HEK293 (cell line): ENCODE results near the gene SFT2D2.

ENCODE experiments used
- CTCF ChIA-PET: fragments of 350-600 bp; formaldehyde crosslinking; extraction: SDS; loops from one replicate; lab custom pipeline; 2021; ENCODE audit warnings: antibody characterized with exemption; lab: Yijun Ruan, JAX
- POLR2A ChIA-PET: fragments of 300-600 bp; formaldehyde crosslinking; extraction: SDS; loops from one replicate; lab custom pipeline; 2020; ENCODE audit warnings: antibody characterized with exemption, inconsistent platforms; lab: Yijun Ruan, JAX
- H3K27ac ChIP-seq: fragments of 200-500 bp; sonication (Bioruptor generic); 2 replicates; pipeline ENCODE4 v1.5.1; 2014; ENCODE audit warnings: low read depth, low read length, control low read depth, inconsistent platforms; ENCODE audit errors: extremely low read depth
- H3K36me3 ChIP-seq, 2 experiments: fragments of 200-500 bp in 1 of 2; sonication (Bioruptor generic) in 1 of 2; 1 replicate in 1 of 2; 2 replicates in 1 of 2; pipeline ENCODE4 v1.5.1; 2014 to 2017; ENCODE audit warnings: inconsistent platforms in 2 of 2, low read length in 2 of 2; ENCODE audit not compliant: control insufficient read depth in 2 of 2, insufficient read depth in 1 of 2
- H3K4me1 ChIP-seq: fragments of 200-500 bp; sonication (Bioruptor generic); 2 replicates; pipeline ENCODE4 v1.5.1; 2014; ENCODE audit warnings: mild to moderate bottlenecking, low read length, inconsistent platforms; ENCODE audit not compliant: control insufficient read depth, insufficient read depth
- H3K4me3 ChIP-seq: 2 replicates; pipeline ENCODE4 v1.5.1; 2011; ENCODE audit warnings: low read depth, mild to moderate bottlenecking, control low read depth, low read length, moderate library complexity
- H3K9me3 ChIP-seq: fragments of 200-500 bp; sonication (Bioruptor generic); 2 replicates; pipeline ENCODE4 v1.5.1; 2014; ENCODE audit warnings: low read depth, low read length, inconsistent platforms; ENCODE audit not compliant: control insufficient read depth, insufficient read depth
- GLIS1 ChIP-seq: fragments of 450-650 bp; formaldehyde crosslinking; IDR thresholded peaks from 2 replicates; pipeline ENCODE4 v1.5.1; 2016; ENCODE audit warnings: missing biosample characterization, missing genetic modification characterization
- KLF1 ChIP-seq: fragments of 450-650 bp; formaldehyde crosslinking; IDR thresholded peaks from 2 replicates; pipeline ENCODE4 v1.5.1; 2016; ENCODE audit warnings: missing biosample characterization, missing genetic modification characterization
- PRDM1 ChIP-seq: fragments of 450-650 bp; formaldehyde crosslinking; IDR thresholded peaks from 2 replicates; pipeline ENCODE4; 2016; ENCODE audit warnings: missing biosample characterization, missing genetic modification characterization
- PRDM10 ChIP-seq: fragments of 450-650 bp; formaldehyde crosslinking; IDR thresholded peaks from 2 replicates; pipeline ENCODE4 v1.5.1; 2016; ENCODE audit warnings: missing biosample characterization, missing genetic modification characterization
- ZBTB8A ChIP-seq: fragments of 450-650 bp; formaldehyde crosslinking; IDR thresholded peaks from 2 replicates; pipeline ENCODE4 v1.5.1; 2016; ENCODE audit warnings: missing biosample characterization, missing genetic modification characterization
- ZFHX2 ChIP-seq: fragments of 450-650 bp; formaldehyde crosslinking; conservative IDR thresholded peaks from 2 replicates; pipeline ENCODE4 v1.5.1; 2016; ENCODE audit warnings: missing biosample characterization, missing genetic modification characterization
- ZNF114 ChIP-seq: fragments of 450-650 bp; formaldehyde crosslinking; IDR thresholded peaks from 2 replicates; pipeline ENCODE4 v1.5.0; 2017; ENCODE audit warnings: missing biosample characterization, missing genetic modification characterization
- ZNF155 ChIP-seq: fragments of 450-650 bp; formaldehyde crosslinking; IDR thresholded peaks from 2 replicates; pipeline ENCODE4 v1.5.1; 2016; ENCODE audit warnings: missing biosample characterization, missing genetic modification characterization
- ZNF324 ChIP-seq: fragments of 450-650 bp; formaldehyde crosslinking; IDR thresholded peaks from 2 replicates; pipeline ENCODE4 v1.5.1; 2016; ENCODE audit warnings: missing biosample characterization, missing genetic modification characterization
- ZNF394 ChIP-seq: fragments of 450-650 bp; formaldehyde crosslinking; IDR thresholded peaks from 2 replicates; pipeline ENCODE4 v1.5.1; 2016; ENCODE audit warnings: missing biosample characterization, missing genetic modification characterization, mild to moderate bottlenecking, moderate library complexity, borderline replicate concordance
- ZNF629 ChIP-seq: fragments of 450-650 bp; formaldehyde crosslinking; IDR thresholded peaks from 2 replicates; pipeline ENCODE4 v1.5.1; 2017; ENCODE audit warnings: missing biosample characterization, missing genetic modification characterization
- ZNF777 ChIP-seq: fragments of 450-650 bp; formaldehyde crosslinking; IDR thresholded peaks from 2 replicates; pipeline ENCODE4 v1.5.1; 2017; ENCODE audit warnings: missing biosample characterization, missing genetic modification characterization, borderline replicate concordance
- ZNF791 ChIP-seq: fragments of 450-650 bp; formaldehyde crosslinking; IDR thresholded peaks from 2 replicates; pipeline ENCODE4 v1.5.1; 2016; ENCODE audit warnings: missing biosample characterization, missing genetic modification characterization
- TF ChIP-seq, protein P1 (sequence below): fragments of 450-650 bp; formaldehyde crosslinking; IDR thresholded peaks from 2 replicates; pipeline ENCODE4 v1.5.1; 2016; ENCODE audit warnings: missing biosample characterization, missing genetic modification characterization

SFT2D2 gene

DNA sequence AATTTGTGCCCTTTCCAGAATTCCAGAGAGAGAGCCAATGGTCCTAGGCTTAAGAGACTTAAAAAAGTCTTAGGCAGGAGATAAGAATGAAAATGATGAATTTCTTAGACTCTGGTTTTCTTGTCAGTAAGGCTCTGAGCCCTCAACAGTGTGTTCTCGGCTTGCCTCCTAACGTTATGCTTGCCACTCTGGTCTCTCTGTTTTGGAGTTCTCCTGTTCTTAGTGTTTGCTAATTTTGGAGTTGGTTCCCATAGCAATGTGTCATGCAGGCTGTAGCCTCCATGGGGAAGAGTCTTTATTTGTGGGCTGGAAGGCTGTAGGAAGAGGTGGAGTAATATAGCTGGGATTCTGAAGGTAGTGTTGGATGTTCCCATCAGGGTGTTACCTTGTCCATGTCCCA lies 74.8 kb downstream of the SFT2D2 start:
- Histone ChIP-seq H3K27ac (no peak overlapping the region), H3K4me1 (no peaks in the 10 kb centered on the region), H3K4me3 (no peak overlapping the region), H3K36me3 (no peaks in the 10 kb centered on the region), H3K9me3 (no peaks in the 10 kb centered on the region)
- no peak for TF ChIP-seq ZFHX2 (tag by site-specific recombination)
- TF ChIP-seq ZBTB8A (tag by site-specific recombination) = no peak
- no peak for TF ChIP-seq PRDM1
- TF ChIP-seq, protein P1, sequence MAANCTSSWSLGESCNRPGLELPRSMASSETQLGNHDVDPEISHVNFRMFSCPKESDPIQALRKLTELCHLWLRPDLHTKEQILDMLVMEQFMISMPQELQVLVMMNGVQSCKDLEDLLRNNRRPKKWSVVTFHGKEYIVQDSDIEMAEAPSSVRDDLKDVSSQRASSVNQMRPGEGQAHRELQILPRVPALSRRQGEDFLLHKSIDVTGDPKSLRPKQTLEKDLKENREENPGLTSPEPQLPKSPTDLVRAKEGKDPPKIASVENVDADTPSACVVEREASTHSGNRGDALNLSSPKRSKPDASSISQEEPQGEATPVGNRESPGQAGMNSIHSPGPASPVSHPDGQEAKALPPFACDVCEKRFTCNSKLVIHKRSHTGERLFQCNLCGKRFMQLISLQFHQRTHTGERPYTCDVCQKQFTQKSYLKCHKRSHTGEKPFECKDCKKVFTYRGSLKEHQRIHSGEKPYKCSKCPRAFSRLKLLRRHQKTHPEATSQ (tag by site-specific recombination) = no peak
- no peak for TF ChIP-seq ZNF777 (tag by site-specific recombination)
- TF ChIP-seq ZNF629 (tag by site-specific recombination) = no peak
- no peak for TF ChIP-seq ZNF394
- TF ChIP-seq, all 188 proteins: peak for 0
- POLR2A ChIA-PET = no interaction called here
- CTCF ChIA-PET = interaction anchor here (1.2 to 3.8 kb wide), 2 partner anchors 42 to 66 kb away, joined by 3 to 14 read pairs; no protein-coding TSS in a partner anchor

DNA sequence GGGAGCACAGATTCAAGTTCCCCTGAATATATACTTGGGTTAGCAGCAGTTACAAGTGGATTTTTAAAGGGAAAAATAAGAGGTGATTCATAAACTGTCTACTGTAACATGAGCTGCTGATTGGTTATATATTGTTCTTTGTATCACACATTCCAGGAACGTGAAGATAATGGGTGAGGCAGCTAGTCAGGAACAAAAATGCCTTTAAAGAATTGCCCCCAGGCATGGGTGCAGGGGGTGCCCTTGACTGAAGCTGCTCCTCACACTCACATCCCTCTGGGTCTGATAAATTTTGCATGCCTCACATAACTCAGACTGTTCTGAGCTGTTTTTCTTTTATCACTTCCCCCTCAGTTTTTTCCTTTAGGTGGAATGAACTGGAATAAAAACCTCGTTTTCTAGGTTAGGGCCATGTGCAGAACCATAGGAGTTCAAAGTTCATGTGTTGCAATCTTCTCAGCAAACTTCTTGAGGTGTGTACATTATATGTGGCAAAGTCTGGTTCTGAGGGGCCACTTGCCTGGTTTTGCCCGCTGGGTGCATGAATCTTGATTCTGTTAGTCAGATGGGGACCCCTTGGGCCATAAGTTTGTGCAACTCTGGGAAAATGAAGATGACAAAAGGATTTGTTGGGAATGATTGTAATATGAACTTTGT lies 76.0 kb downstream of the SFT2D2 start:
- no peaks in the 10 kb centered on the region for H3K4me1 ChIP-seq
- H3K4me3 ChIP-seq = no peak overlapping the region
- no peak overlapping the region for H3K27ac ChIP-seq
- ChIA-PET CTCF (interaction anchor here (0.8 to 3.8 kb wide), 4 partner anchors 40 to 1046 kb away, joined by 3 to 14 read pairs (median 4); no protein-coding TSS in a partner anchor), POLR2A (interaction anchor here (0.6 to 1.5 kb wide), 2 partner anchors 75 to 121 kb away, joined by 4 to 6 read pairs; no protein-coding TSS in a partner anchor)
- H3K9me3 ChIP-seq = no peaks in the 10 kb centered on the region
- H3K36me3 ChIP-seq = no peaks in the 10 kb centered on the region
- peak; percentile 89 for TF ChIP-seq PRDM10
- TF ChIP-seq ZNF114 (tag by site-specific recombination) = no peak
- TF ChIP-seq ZNF791 (tag by site-specific recombination) = no peak
- no peak for TF ChIP-seq ZNF324
- TF ChIP-seq GLIS1 (tag by site-specific recombination) = peak; percentile 45
- no peak for TF ChIP-seq KLF1 (tag by site-specific recombination)
- no peak for TF ChIP-seq ZNF155
